Right atrium auricular region (tissue), 2 donors: ENCODE data around the gene TRPC5OS. TPM values are rescaled to one million over a fixed set of nuclear protein-coding genes. Genes with fewer than 3 reads are reported as not detected.

ENCODE experiments used
- DNase-seq: peaks from one replicate; pipeline ENCODE4 v3.0.0-alpha.2; 2019; ENCODE audit warnings: low spot score
- H3K27ac ChIP-seq, 2 donors: fragments of 200-600 bp; sonication (generic); 1 replicate in 1 of 2; 2 replicates in 1 of 2; pipeline ENCODE4 v1.5.1; 2016 to 2019
- H3K27me3 ChIP-seq, 2 donors: fragments of 200-600 bp; sonication (generic); one replicate each; pipeline versions ENCODE4 v1.5.1 to v1.6.0; 2017 to 2019
- H3K36me3 ChIP-seq: fragments of 200-600 bp; sonication (generic); one replicate; pipeline ENCODE4 v1.5.1; 2016
- H3K4me1 ChIP-seq, 2 donors: fragments of 200-600 bp; sonication (generic); one replicate each; pipeline versions ENCODE4 v1.5.1 to v1.6.0; 2017 to 2019
- H3K4me3 ChIP-seq, 2 donors: fragments of 200-600 bp; sonication (generic); 1 replicate in 1 of 2; 2 replicates in 1 of 2; pipeline ENCODE4 v1.5.1; 2017 to 2019; ENCODE audit warnings: mild to moderate bottlenecking in 1 of 2, moderate library complexity in 1 of 2
- H3K9me3 ChIP-seq, 2 donors: fragments of 200-600 bp; sonication (generic); one replicate each; pipeline ENCODE4 v1.5.1; 2019
- total RNA-seq, 2 donors: library from RNA; depleted of rRNA; stranded (reverse); fragments of >200 nt; gene quantifications; one replicate each; pipeline ENCODE4 v1.1.0, GENCODE V29; 2016
- TF ChIP-seq, protein P1 (sequence below), 2 donors: fragments of 200-600 bp; sonication (generic); IDR thresholded peaks; one replicate each; pipeline ENCODE4 v1.5.1; 2019; ENCODE audit warnings: antibody characterized with exemption in 2 of 2

TRPC5OS gene
- total RNA-seq, 2 donors from 2014 or later = 0.15 TPM; not detected in 1

DNA sequence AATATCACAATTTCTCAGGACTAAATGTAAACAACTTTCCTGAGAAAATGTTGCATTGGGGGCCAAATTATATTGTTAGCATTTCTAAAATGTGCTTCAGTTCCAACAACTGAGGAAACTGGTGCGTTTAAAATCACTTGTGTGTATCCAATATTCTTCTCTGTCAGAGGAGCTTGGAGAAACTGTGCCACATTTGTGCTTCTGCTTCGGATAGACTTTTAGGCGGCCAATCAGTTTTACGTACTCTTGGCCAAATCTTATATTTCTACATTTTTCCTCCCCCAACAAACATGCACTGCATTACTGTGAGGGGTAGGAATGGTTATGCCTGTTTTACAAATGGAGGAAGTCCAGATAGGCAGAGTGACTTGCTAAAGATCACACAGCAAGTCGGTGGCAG is 27.4 kb upstream of the TRPC5OS start:
- Histone ChIP-seq H3K9me3 (no peaks in the 10 kb centered on the region), H3K36me3 (no peaks in the 10 kb centered on the region), H3K4me1 (no peaks in the 10 kb centered on the region), H3K27ac (no peak overlapping the region), H3K4me3 (no peak overlapping the region), H3K27me3 (no peaks in the 10 kb centered on the region)
- no peak for DNase-seq
- TF ChIP-seq, protein P1, sequence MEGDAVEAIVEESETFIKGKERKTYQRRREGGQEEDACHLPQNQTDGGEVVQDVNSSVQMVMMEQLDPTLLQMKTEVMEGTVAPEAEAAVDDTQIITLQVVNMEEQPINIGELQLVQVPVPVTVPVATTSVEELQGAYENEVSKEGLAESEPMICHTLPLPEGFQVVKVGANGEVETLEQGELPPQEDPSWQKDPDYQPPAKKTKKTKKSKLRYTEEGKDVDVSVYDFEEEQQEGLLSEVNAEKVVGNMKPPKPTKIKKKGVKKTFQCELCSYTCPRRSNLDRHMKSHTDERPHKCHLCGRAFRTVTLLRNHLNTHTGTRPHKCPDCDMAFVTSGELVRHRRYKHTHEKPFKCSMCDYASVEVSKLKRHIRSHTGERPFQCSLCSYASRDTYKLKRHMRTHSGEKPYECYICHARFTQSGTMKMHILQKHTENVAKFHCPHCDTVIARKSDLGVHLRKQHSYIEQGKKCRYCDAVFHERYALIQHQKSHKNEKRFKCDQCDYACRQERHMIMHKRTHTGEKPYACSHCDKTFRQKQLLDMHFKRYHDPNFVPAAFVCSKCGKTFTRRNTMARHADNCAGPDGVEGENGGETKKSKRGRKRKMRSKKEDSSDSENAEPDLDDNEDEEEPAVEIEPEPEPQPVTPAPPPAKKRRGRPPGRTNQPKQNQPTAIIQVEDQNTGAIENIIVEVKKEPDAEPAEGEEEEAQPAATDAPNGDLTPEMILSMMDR (IDR thresholded peaks at IDR 0.05) = no peak

DNA sequence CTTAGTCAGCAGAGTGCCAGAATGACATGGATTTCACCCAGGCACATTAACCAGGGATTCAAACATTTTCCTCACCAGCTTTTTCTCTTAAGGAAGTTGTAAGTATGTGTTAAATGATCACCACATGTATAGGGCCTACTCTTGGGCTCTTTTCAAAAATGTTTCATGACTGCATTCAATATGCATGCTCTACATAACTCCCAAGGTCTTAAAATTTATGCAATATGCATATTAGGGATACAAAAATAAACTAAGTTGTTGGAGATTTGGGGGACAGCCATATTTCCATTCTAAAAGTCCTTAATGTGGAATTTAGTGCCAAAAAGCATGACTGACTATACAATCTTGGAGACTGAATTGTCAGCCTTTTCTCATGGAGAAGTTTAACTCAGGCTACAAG is 25.0 kb upstream of the TRPC5OS start:
- Histone ChIP-seq H3K27ac (no peak overlapping the region), H3K36me3 (no peaks in the 10 kb centered on the region), H3K9me3 (no peaks in the 10 kb centered on the region), H3K27me3 (no peaks in the 10 kb centered on the region), H3K4me3 (no peak overlapping the region), H3K4me1 (no peaks in the 10 kb centered on the region)
- TF ChIP-seq, protein P1 (IDR thresholded peaks at IDR 0.05) = no peak
- DNase-seq = no peak

GRCh38 chrX:111854556-111855490 is 21.2 kb upstream of the TRPC5OS start:
- Histone ChIP-seq H3K27ac (no peak overlapping the region), H3K4me3 (no peak overlapping the region), H3K9me3 (no peaks in the 10 kb centered on the region), H3K4me1 (no peaks in the 10 kb centered on the region), H3K36me3 (no peaks in the 10 kb centered on the region), H3K27me3 (no peaks in the 10 kb centered on the region)
- TF ChIP-seq, protein P1 (IDR thresholded peaks at IDR 0.05) = no peak
- no peak for DNase-seq

GRCh38 chrX:111857534-111858060 is 18.4 kb upstream of the TRPC5OS start:
- Histone ChIP-seq H3K9me3 (no peaks in the 10 kb centered on the region), H3K27me3 (no peaks in the 10 kb centered on the region), H3K4me1 (no peaks in the 10 kb centered on the region), H3K36me3 (no peaks in the 10 kb centered on the region), H3K4me3 (no peak overlapping the region), H3K27ac (no peak overlapping the region)
- no peak for DNase-seq
- TF ChIP-seq, protein P1 (IDR thresholded peaks at IDR 0.05) = no peak

- H3K36me3 ChIP-seq = no peaks in the 10 kb centered on the region
- no peaks in the 10 kb centered on the region for H3K27me3 ChIP-seq
- H3K4me1 ChIP-seq = no peaks in the 10 kb centered on the region
- TF ChIP-seq, protein P1 (IDR thresholded peaks at IDR 0.05) = no peak
- no peak overlapping the region for H3K27ac ChIP-seq
- no peaks in the 10 kb centered on the region for H3K9me3 ChIP-seq
- DNase-seq = no peak
- no peak overlapping the region for H3K4me3 ChIP-seq
Measured at GRCh38 chrX:111861605-111862004, 14.4 kb upstream of the TRPC5OS start.
